ENCODE data around the gene NCAPD2.

DNA sequence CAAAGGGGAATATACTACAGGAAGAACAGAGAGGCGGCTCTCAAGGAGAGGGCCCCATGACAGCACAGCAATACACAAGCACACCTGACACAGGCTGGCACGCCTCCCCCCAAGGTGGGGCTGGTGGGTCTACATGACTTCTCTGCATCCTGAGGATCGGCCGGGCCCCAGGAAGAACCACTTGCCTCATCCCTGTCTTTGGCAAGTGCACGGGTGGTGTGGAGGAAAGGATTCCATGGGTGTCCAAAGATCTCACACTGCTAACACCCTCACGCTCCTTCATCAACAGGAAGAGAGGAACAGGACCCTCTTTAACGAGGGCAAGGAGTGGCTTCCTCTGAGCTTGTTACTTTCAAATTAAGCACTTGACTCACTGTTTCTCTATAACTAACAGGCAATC is 30.7 kb upstream of the NCAPD2 start:
- TF ChIP-seq, protein P1, sequence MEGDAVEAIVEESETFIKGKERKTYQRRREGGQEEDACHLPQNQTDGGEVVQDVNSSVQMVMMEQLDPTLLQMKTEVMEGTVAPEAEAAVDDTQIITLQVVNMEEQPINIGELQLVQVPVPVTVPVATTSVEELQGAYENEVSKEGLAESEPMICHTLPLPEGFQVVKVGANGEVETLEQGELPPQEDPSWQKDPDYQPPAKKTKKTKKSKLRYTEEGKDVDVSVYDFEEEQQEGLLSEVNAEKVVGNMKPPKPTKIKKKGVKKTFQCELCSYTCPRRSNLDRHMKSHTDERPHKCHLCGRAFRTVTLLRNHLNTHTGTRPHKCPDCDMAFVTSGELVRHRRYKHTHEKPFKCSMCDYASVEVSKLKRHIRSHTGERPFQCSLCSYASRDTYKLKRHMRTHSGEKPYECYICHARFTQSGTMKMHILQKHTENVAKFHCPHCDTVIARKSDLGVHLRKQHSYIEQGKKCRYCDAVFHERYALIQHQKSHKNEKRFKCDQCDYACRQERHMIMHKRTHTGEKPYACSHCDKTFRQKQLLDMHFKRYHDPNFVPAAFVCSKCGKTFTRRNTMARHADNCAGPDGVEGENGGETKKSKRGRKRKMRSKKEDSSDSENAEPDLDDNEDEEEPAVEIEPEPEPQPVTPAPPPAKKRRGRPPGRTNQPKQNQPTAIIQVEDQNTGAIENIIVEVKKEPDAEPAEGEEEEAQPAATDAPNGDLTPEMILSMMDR (conservative IDR thresholded peaks at IDR 0.05), result no peak
- no peak for TF ChIP-seq EZH2 (IDR thresholded peaks at IDR 0.05; ENCODE audit: low read depth)
